ENCODE results near the gene GFPT2.

Gene GFPT2

GRCh38 chr5:180373454-180373853 is 20.3 kb upstream of the GFPT2 start:
- no peak for TF ChIP-seq CTCF (IDR thresholded peaks at IDR 0.05)
- DNase-seq (ENCODE audit: low spot score): no peak
- Histone ChIP-seq H3K27ac (no peak overlapping the region), H3K4me3 (no peak overlapping the region)

DNA sequence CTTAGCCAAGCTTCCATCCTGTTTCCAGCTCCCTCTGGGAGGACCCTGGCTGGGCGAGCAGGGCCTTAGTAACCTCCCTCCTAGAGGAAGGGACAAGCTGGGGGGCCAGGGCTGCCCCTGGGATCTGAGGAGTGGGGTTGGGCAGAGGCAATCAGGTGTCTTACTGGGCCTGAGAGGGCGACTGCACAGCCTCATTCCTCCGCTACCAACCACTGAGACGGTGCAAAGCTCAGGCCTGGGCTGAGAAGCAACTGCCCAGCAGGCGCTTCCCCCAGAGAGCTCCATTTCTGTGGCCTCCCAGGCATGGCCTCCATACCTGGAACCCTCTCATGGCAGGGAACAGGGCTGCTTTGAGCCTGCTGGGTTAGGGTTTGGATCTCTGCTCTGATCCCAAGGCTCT is 18.8 kb upstream of the GFPT2 start:
- DNase-seq (ENCODE audit: low spot score): no peak
- H3K27ac ChIP-seq: peak overlapping the region in 1 of 2 donors; percentile 54
- TF ChIP-seq CTCF (IDR thresholded peaks at IDR 0.05): no peak
- H3K4me3 ChIP-seq: no peak overlapping the region

DNA sequence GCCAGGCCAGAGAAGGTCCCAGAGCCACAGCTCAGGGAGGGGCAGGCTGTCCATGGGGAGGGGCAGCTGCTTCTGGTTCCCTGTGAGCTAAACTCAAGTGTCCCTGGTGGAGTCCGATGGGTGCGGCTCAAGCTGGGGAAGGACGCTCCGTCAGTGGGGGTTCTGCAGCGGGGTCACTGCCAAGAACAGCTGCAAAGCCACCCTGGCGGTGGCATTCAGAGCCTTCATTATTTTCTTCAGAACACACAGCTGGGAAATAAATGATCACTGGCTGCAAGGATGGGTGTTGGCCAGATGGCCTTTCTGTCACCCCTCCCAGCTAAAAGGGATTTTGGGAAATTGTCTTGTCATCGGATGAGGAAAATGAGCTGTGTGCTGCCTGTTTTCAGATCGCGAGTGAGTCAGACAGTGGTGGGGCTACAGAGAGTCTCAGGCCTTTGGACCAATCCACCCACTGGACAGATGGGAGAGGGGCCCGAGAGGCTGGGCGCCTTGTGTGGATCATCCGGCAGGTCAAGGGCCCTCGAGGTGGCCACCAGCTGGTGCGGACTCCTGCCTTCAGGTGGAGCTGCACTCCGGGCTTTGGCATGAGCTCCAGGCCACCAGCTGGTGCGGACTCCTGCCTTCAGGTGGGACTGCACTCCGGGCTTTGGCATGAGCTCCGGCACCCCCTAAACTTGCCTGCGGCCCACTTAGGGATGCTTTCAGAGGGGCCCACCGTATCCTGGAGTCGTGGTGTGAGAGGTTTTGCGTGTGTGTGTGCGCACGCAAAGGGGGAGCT is 17.9 kb upstream of the GFPT2 start:
- H3K4me3 ChIP-seq: no peak overlapping the region
- no peak for DNase-seq (ENCODE audit: low spot score)
- no peak for TF ChIP-seq CTCF (IDR thresholded peaks at IDR 0.05)
- peak overlapping the region in 1 of 2 donors; percentile 54 for H3K27ac ChIP-seq

GRCh38 chr5:180367991-180368390 is 14.9 kb upstream of the GFPT2 start:
- DNase-seq (ENCODE audit: low spot score): no peak
- Histone ChIP-seq H3K27ac (no peak overlapping the region), H3K4me3 (no peak overlapping the region)
- TF ChIP-seq CTCF (IDR thresholded peaks at IDR 0.05): no peak

- no peak for DNase-seq (ENCODE audit: low spot score)
- no peak for TF ChIP-seq CTCF (IDR thresholded peaks at IDR 0.05)
- Histone ChIP-seq H3K4me3 (no peak overlapping the region), H3K27ac (no peak overlapping the region)
These were observed 14.2 kb upstream of the GFPT2 start for GRCh38 chr5:180367300-180367699.

DNA sequence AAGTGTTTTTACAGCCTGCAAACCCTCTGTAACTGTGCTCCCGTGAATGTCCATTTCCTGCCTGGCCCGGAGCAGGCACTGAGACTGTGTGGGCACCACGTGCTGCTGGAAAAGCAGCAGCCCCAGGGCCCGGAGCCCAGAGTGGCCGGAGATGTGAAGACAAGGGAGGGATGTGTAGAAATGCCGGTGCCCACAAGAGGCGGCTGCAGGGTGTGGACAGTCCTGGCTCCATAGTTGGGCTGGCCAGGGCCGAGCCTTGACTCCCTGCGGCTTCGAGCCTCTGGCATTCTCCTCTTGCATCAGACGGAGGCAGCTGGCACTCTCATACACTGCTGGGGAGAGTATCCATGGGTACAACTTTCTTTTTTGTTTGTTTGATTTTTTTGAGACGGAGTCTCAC is 13.2 kb upstream of the GFPT2 start:
- no peak for DNase-seq (ENCODE audit: low spot score)

More for the DNA sequence above, 13.2 kb upstream of the GFPT2 start:
- Histone ChIP-seq H3K27ac (peak overlapping the region in 1 of 2 donors; percentile 49), H3K4me3 (peak overlapping the region; percentile 17)
- TF ChIP-seq CTCF (IDR thresholded peaks at IDR 0.05): no peak
